Stimulated activated CD8-positive, alpha-beta memory T cell treated with anti-CD3 and anti-CD28 coated beads, Interleukin-4, amount 100 ng/mL, for 24 hours (primary cell): Measurements from ENCODE around the gene ANXA4.
"Not testable (repeated sequence)": the region's sequence is repeated elsewhere in the genome, so short reads cannot be mapped to it uniquely, and the experiment has no call there.

Source experiments
- DNase-seq: peaks from one replicate; pipeline ENCODE4 v3.0.0-alpha.2; 2020; ENCODE audit warnings: low read depth

The ANXA4 gene

DNA sequence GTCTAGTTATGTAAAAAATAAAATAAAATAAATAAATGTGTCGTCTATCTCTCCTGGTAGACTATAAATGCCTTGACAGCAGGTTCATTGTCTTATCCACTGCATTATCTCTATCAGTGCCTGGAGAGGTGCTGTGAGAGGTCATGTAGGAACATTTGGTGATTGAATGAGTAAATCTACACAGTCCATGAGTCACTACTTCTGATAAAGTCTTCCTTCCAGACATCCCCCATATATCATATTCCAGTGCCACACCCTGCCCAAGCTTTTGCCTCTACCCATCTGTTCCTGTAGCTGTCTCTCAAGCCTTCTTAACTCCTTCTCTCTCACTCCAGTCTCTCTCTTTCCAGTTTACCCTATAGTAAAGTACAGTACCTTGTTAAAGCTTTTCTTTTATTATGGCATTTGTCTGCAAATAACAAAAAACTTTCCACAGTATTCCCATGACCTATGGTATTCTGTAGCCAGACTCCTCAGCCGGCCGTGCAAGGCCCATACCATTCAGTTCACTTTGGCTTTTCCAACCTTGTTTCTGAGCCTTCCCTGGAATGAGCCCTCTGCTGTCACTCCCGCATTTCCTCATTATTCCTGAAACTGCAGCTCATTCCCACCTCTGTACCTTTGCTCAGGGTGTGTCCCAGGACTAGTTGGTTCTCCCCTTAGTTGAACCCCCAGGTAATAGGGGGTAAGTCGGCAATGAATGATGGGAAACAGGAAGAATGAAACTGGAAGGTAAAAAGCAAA lies 37.5 kb downstream of the ANXA4 start:
- no peak for DNase-seq

DNA sequence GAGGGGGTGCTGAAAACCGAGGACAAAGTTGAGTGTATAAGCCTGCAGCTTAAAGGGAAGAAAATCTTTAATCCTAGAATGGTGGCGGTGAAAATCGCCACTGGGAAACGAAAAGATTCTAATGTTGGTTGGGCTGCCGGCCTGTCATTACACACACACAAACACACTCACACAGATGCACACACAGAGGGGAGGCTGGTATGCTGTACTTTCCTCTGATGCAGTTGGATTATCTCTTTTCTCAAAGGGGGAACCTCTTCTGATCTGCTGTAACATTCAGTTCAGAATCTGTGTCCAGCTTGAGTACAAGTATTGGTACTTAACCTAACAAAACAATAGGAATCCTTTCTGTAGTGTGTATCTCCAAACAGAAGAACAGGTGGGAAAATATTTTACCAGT lies 39.0 kb downstream of the ANXA4 start:
- no peak for DNase-seq

DNA sequence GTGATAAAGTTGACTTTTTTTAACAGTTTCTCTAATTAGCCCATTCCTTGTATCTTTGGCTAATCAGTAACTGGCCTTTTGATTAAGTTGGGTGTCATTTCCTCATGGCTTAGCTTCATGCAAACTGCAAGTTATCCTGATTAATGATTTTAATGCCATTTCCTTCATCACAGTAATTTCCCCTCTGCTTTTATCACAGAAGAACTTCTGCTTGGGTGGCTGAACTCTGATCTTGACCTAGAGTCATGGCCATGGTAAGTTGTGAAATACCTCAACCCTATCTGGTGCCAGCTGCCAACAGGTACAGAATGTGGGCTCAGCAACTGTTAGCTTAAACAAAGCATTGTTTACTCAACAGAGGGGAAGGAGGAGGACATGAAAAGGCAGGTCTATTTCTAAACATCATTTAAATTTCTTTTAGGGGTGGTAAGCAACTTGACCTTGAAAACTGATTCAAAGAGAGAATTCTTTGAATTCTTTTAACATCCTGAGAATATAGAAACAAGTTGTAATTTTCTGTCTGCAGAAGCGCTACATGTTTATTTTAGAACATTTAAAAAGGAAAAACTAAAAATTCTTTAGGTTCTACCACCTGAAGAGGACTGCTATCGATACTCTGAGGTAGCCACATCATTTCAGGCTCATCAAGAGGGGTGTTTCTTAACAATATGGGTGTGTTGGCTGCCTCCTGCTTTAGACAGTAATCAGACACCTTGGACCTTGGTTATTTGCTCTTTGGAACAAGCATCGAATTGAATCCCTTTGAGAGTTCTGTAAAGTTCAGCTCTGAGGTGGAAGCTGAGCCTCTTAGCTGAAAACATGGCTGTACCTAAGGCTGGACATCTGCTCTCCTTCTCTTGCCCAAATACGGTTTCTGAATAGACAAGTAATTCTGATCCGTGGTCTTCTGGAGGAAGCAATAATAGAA lies 39.7 kb downstream of the ANXA4 start:
- no peak for DNase-seq

DNA sequence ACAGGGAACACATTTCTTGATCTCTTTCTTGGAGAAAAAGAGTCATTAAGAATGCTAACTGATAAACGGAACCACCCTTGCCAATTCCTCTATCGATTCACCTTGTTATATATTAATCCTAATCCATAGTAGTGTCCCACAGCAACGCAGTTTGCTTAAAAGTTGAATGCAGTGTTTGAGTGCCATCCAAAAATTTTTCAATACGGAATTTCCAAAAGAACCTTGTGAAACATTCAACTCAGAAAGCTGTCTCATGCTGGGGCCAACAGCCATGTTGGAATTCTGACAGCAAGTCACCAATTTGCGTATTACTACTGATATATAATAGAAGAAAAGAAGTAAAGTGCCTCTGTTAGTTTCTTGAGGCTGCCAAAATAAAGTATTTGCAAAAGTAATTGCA lies 42.3 kb downstream of the ANXA4 start:
- DNase-seq = no peak

DNA sequence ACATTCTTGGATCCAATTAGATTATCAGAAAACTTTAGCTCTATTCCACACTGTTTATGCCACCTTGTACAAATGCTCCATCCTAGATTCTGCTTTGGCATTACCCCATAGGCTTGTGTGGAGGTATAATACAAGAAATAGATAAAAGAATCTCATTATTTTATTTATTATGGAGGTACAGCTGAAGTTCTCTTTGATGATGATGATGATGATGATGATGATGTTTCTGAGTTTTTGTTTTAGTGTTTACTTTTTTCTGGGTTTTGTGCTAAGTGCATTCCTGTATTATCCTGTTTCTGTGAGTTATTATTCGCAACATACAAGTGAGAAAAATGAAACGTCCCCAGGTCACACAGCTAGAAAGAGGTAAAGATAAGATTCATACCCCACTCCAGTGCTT lies 43.4 kb downstream of the ANXA4 start:
- no peak for DNase-seq

DNA sequence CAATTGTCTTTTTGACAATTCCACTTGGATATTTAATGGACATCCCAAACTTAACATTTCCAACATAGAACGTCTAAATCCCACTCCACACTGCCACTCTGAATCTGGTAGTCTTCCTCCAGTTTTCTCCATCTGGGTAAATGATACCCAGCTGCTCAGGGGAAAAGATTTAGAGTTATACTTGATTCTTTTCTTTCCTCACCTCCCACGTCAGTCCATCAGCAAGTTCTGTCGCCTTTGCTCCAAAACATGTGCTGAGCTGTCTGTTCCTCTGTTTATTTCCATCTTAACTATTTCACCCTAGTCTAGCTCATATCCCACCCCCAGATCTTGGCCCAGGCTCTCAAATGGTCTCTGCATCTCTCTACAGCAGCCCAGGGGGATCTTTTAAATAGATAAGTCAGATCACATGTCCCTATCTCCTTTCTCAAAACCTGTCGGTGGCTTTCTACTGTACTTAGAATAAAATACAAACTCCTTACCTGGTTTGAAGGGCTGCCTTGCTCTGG lies 44.2 kb downstream of the ANXA4 start:
- no peak for DNase-seq

DNA sequence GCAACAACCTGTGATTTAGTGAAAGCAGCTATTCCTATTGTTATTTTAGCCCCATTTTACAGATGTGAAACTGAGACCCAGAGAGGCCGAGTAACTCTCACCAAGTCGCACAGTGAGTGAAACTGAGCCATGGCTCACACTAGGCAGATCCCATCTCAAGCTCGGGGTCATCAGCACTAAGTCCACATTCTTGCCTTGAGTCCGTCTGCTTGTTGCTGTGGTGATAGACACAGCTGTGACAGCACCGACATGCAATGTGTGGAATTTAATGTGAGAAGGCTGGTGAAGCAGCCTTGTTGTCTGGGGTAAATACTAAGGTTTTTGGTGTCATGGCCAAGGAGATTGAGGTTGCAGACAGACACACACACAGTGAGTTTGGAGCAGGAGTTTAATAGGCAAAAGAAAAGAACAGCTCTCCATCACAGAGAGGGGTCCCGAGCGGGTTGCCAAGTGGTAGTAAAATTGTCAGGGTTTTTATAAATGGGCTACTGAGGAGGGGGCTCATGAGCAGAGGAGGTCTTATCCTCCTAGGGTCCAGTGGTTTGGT lies 47.3 kb downstream of the ANXA4 start:
- DNase-seq = no peak

DNA sequence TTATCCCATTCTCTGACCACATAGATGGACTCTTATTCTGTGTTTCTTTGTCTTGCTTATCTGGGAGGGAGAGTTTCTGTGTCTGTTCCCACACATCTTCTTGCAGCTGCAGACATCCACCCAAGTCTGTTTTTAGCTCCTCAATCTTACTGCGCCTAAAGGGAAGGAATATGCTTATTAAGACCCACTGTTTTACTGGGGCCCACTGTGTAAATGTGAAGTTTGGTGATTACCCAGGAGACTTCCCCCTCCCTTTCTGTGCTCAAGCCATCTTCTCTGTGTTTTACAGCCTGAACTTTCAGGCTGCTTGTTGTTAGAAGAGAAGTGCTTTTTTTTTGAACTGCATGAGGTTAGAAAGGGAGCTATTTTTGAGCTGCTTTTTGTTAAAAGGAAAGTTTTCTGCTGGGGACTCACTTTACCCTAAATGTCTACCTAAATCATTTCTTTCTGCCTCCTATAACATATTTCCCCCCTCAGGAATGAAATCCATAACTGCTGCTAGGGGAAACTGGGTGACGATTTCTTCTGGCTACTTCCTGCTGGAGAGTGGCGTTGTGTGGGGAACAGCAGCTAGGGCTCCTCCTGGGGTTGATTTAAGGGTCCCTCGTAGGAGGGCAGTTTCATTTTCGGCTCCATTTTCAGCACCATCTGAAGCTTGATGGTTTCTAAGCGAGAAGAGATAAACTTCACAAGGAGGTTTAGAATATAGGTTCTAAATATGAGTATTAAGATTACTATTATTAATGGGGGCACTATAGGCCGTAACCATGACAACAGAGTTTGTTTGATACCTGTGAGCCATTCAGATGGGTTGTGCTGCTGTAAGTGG lies 48.1 kb downstream of the ANXA4 start:
- DNase-seq = no peak

DNA sequence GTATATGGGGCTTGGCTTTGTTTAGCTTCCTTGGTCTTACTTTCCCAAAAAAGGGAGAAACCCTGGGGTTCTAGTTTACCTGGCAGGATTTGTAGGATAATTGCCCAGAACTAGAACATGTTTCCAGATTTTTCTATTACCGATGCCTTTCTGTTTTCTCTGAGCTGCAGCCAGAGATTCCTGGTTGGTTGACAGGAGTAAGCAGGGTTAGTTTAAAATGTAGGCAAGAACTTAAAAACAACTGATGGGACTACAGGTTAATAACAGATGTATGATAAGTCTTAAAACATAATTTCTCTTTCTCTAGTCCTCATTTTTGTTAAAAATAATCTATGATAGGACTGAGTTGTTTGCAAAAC lies 48.6 kb downstream of the ANXA4 start:
- no peak for DNase-seq

DNA sequence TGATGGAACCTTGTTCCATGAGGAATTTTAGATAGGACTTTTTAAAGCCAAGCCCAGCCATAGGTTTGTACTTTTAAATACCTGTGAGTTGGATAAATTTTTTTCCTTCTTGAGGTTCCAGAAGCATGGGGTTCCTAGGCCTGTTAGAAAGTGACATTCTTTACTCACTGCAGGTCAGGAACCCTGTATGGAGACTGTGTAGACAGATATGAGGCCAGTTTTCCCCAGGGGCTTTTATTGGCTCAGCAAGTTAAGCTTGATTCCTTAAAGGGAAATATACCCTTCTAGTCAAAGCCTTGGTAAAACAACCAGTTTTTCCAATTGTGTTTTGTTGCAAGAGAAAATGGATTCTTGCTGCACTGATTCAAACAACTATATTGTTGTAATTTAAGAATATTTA lies 49.1 kb downstream of the ANXA4 start:
- DNase-seq = no peak

DNA sequence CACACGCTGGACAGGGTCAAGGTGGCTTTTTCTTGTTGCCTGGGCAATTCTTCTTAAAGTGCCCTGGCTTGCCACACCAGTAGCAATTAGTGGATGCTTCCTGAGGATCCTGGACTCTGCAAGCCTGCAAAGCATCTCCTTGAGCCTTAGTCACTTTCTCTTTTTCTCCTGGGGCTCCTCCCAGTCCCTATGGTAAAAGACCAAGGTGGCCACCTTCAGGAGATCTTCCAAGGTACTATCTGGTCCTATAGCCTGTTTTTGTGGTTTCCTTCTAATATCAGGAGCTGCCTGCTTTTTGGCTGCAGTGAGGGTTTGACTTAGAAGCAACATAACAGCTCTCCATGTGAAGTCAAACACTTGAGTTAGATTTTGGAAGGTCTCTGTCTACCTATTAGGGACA lies 54.2 kb downstream of the ANXA4 start:
- no peak for DNase-seq

DNA sequence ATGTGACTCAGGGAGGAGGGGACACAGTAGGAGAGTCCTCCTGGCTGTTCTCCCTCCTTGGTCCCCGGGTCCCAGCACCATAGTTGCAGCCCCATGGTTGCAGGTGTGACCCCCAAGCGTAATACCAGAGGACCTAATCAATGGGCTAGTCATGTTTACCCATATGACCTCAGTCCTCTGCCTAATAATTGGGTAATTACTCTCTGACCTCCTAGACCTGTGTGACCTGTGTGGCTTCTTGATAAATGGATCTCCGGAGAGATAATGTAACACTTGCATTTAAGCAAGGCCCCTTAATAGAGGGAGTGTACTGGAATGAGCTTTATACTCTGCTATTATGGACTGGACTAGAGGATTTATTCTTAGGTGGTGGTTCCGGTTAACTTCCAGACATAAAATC lies 55.3 kb downstream of the ANXA4 start:
- DNase-seq = no peak

DNA sequence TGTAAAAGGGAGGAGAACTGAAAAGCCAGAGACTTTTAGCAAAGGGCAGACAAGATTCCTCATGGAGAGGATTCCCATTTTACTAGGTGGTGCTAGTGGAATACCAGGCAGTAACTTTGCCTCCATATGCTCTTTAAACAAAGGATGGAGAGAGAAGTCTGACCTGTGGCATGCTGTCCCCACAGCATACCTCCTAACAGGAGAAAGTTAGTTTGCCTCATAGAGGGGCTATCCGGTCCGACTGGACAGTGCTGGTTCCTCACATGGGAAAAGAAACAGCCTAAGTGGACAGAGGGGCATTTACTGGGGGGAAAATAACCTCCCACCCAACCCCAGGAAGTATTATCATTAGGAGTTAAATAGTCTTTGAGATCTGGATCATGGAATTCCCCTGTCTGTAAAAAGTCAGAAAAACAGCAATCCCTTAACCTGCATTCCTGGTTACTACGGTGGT lies 55.9 kb downstream of the ANXA4 start:
- no peak for DNase-seq

DNA sequence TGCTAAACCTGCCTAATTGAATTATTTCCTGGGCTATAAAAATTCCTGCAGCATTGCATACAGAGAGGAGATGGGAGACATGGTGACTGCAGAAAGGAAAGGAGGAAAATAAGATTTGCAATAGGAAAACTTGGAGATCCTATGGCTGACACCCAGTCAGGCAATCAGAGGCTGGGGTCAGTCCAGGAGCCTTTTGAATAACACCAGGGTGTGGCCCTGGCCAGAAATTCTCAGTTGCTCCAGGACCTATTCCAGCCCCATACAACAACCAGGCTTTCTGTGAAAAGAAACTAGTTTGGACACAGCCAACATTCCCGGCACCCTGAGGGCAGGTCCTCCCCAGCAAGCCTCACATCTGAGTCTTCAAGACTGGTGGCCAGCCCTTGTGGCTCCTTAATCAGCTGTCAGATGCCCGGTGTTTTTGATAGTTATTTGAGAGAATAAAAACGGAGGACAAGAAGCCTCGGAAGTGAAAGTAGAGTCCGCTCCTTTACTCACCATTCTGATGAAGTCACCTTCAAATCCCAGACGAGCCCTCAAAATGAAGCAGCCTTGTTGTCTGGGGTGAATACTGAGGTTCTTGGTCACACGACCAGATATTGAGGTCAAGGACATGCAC lies 56.5 kb downstream of the ANXA4 start:
- no peak for DNase-seq

DNA sequence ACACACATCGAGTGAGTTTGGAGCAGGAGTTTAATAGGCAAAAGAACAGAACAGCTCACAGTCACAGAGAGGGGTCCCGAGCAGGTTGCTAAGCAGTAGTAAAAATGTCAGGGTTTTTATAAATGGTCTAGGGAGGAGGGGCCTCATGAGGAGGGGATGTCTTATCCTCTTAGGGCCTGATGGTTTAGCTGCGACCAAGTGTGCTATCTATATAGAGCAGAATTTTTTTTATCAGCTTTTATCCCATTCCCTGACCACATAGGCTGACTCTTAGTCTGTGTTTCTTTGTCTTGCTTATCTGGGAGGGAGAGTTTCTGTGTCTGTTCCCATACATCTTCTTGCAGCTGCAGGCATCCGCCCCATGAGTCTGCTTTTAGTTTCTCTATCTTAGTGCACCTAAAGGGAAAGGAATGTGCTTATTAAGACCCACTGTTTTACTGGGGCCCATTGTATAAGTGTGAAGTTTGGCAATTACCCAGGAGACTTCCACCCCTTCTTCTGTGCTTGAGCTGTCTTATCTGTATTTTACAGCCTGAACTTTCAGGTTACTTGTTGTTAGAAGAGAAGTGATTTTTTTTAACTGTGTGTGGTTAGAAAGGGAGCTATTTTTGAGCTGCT lies 57.1 kb downstream of the ANXA4 start:
- no peak for DNase-seq

DNA sequence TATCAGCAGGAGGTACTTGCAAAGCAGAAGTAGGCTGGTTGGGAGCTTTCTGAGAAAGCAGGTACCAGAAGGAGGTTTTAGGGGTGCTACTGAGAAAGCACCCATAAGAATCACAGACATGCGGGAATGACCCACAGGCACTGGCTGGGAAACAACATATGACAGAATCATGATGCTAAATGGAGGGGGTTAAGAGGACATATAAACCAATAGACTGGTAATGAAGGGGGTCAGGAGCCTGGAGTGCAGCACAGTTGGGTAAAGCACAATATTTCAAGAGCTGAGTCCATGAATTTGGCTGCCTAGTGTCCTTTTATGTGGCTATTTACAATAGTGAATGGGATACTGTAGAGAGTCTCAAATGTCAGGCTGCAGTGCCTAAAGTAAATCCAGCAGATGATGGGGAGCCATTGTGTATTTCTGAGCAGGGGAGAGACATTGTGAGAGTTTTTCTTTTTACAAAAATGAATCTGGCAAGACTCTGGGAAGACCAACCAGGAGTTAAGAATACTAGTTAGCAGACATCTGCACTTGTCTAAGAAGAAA lies 59.9 kb downstream of the ANXA4 start:
- no peak for DNase-seq

DNA sequence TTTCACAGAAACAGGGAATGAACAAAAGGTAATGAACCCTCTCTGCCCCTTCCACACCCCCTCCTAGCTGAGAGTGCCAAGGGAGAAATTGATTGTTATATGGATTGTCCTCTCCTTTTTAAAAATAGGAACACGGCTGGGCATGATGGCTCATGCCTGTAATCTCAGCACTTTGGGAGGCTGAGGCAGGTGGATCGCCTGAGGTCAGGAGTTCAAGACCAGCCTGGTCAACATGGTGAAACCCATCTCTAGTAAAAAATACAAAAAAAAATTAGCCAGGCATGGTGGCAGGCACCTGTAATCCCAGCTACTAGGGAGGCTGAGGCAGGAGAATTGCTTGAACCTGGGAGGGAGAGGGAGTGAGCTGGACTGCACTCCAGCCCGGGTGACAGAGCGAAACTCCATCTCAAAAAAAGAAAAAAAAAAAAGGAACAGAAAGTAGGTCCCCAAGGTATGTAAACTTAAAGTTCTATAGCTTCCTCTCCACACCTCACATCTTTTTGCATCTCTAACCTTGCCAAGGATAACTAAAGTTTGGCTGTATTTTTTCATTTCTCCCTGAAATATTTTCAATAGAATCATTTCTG lies 60.9 kb downstream of the ANXA4 start:
- DNase-seq = not testable (repeated sequence)

DNA sequence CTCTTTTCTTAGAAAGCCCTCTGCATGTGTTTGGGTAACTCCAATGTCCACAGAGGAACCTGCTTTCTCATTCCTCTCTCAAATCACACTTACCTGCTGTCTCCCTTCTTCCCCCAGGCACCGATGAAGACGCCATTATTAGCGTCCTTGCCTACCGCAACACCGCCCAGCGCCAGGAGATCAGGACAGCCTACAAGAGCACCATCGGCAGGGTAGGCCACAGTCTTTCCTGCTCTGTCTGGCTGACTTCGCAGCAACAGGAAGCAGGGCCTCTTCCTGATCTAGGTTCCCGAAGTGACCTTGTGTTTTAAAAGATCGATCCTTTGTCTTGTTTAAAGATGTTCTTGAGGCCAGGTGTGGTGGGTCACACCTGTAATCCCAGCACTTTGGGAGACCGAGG lies 62.5 kb downstream of the ANXA4 start:
- no peak for DNase-seq

DNA sequence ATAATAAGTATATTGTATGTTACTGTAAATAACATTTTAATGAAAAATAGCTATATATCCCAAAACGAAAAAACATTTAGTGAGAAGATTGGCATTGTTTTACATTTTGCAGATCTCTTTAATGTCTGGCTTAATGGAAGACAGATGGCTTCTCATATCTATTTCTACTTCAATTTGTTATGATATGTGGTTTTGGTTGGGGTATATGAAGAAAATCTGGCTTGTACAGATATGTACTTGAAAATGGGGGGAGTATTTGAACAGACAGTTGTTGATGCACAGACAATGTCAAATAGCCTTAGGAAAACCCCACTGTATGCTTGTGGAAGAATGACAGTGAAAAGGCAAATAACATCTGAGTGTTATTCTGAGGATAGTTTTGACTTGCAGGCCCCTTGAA lies 64.0 kb downstream of the ANXA4 start:
- DNase-seq = no peak

DNA sequence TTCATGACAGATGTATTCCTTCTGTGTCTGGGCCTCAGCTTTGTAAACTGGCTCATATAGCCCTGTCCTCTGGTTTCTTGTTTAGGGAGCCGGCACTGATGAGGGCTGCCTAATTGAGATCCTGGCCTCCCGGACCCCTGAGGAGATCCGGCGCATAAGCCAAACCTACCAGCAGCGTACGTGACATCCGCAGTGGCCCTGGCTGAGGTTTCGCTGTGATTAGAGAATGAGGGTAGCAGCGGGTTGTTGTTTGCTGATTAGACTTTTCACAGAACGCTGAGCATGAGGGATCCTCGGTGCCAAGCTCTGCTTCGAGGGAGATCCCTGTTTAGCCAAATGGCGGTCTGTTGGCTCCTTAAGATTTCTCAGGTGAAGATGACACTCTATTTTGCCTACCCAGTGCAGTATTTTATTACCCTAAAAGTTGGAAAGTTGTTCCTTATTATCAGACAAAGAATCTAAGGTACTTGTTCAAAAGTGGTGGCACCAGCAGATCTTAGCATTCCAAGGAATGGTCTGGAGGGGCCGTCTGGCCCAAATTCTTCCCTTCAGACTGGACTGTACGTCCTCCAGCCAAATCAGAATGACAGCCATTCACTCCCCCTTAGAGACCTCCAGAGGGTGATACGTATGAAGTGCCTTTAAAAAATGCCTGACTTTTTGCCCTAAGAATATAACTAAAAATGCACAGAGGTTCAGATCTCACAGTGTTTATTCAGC lies 66.0 kb downstream of the ANXA4 start:
- DNase-seq = no peak
